GM21528 (cell line): Measurements from ENCODE around the gene WDR1.
"Not testable (repeated sequence)": the region's sequence is repeated elsewhere in the genome, so short reads cannot be mapped to it uniquely, and the experiment has no call there.

Experiments
- ATAC-seq: cut with Tn5 transposase; IDR thresholded peaks from one replicate; pipeline ENCODE4 v1.9.1; 2021; ENCODE audit warnings: mild to moderate bottlenecking, moderate library complexity; ENCODE audit not compliant: unreplicated experiment, low FRiP score

The WDR1 gene

GRCh38 chr4:10134141-10134540 lies 17.5 kb upstream of the WDR1 start:
- ATAC-seq: no peak

- ATAC-seq: no peak
Observed at GRCh38 chr4:10131202-10131601, 14.6 kb upstream of the WDR1 start.

GRCh38 chr4:10130178-10130888 lies 13.7 kb upstream of the WDR1 start:
- no peak for ATAC-seq

- ATAC-seq: no peak
Observed at GRCh38 chr4:10129196-10130177, 12.9 kb upstream of the WDR1 start.

GRCh38 chr4:10128761-10129160 lies 12.2 kb upstream of the WDR1 start:
- ATAC-seq: no peak

GRCh38 chr4:10127531-10127930 lies 10.9 kb upstream of the WDR1 start:
- not testable (repeated sequence) for ATAC-seq

GRCh38 chr4:10124167-10124930 lies 7.8 kb upstream of the WDR1 start:
- no peak for ATAC-seq

- ATAC-seq: no peak
Observed at GRCh38 chr4:10123227-10124101, 6.9 kb upstream of the WDR1 start.

GRCh38 chr4:10122236-10122932 lies 5.8 kb upstream of the WDR1 start:
- no peak for ATAC-seq

- no peak for ATAC-seq
Observed at GRCh38 chr4:10121568-10122208, 5.1 kb upstream of the WDR1 start.

GRCh38 chr4:10120943-10121567 lies 4.5 kb upstream of the WDR1 start:
- ATAC-seq: no peak

- no peak for ATAC-seq
Observed at GRCh38 chr4:10119773-10120172, 3.2 kb upstream of the WDR1 start.

GRCh38 chr4:10119278-10119677 lies 2.7 kb upstream of the WDR1 start:
- ATAC-seq: no peak

- ATAC-seq: no peak
Observed at GRCh38 chr4:10118048-10119004, 1.7 kb upstream of the WDR1 start.

GRCh38 chr4:10117359-10118047 lies 904 bp upstream of the WDR1 start:
- ATAC-seq: peak; percentile 3

GRCh38 chr4:10115797-10116568 lies 616 bp downstream of the WDR1 start:
- ATAC-seq: peak; percentile 43
